SK-N-SH treated with all-trans-retinoic acid at 6 μM for 48 hours (cell line): ENCODE data around the gene CTF1.

Experiments used
- ATAC-seq: fragments of 200-7000 bp; cut with Tn5 transposase; 3 replicates; pipeline ENCODE4 v1.9.1; 2020; ENCODE audit warnings: mild to moderate bottlenecking, moderate library complexity
- ARNTL ChIP-seq: fragments of 450-650 bp; formaldehyde crosslinking; IDR thresholded peaks from 2 replicates; pipeline ENCODE4 v1.5.0; 2020; ENCODE audit warnings: low read depth, mild to moderate bottlenecking, moderate library complexity, borderline replicate concordance
- BACH2 ChIP-seq: fragments of 250-450 bp; sonication (Bioruptor Pico); IDR thresholded peaks from 2 replicates; pipeline ENCODE4 v1.9.0; 2021; ENCODE audit warnings: mild to moderate bottlenecking, borderline replicate concordance
- CSDC2 ChIP-seq: fragments of 250-450 bp; sonication (Bioruptor Pico); IDR thresholded peaks from 2 replicates; pipeline ENCODE4 v1.5.0; 2020; ENCODE audit warnings: mild to moderate bottlenecking, moderate library complexity
- ESRRG ChIP-seq: fragments of 250-450 bp; sonication (Bioruptor Pico); IDR thresholded peaks from 2 replicates; pipeline ENCODE4 v1.6.1; 2021; ENCODE audit warnings: mild to moderate bottlenecking
- GLIS3 ChIP-seq: fragments of 250-450 bp; sonication (Bioruptor Pico); IDR thresholded peaks from 2 replicates; pipeline ENCODE4 v1.5.0; 2020; ENCODE audit warnings: mild to moderate bottlenecking, moderate library complexity
- ISL1 ChIP-seq: fragments of 250-450 bp; sonication (Bioruptor Pico); IDR thresholded peaks from 2 replicates; pipeline ENCODE4 v2.1.2; 2022; ENCODE audit warnings: mild to moderate bottlenecking, moderate library complexity
- OSR1 ChIP-seq: fragments of 250-450 bp; sonication (Bioruptor Pico); IDR thresholded peaks from 2 replicates; pipeline ENCODE4 v1.8.0; 2022; ENCODE audit warnings: moderate library complexity, mild to moderate bottlenecking, inconsistent platforms
- PPARA ChIP-seq: fragments of 250-450 bp; sonication (Bioruptor Pico); IDR thresholded peaks from 2 replicates; pipeline ENCODE4 v1.5.0; 2020; ENCODE audit warnings: mild to moderate bottlenecking, borderline replicate concordance
- RARB ChIP-seq: fragments of 250-450 bp; sonication (Bioruptor Pico); IDR thresholded peaks from 2 replicates; pipeline ENCODE4 v1.8.0; 2021; ENCODE audit warnings: mild to moderate bottlenecking, moderate library complexity
- SNAI2 ChIP-seq: fragments of 250-450 bp; sonication (Bioruptor Pico); IDR thresholded peaks from 2 replicates; pipeline ENCODE4 v1.5.0; 2020; ENCODE audit warnings: mild to moderate bottlenecking, moderate library complexity
- TCF4 ChIP-seq: fragments of 250-450 bp; sonication (Bioruptor Pico); IDR thresholded peaks from 2 replicates; pipeline ENCODE4 v1.8.0; 2021; ENCODE audit warnings: mild to moderate bottlenecking, moderate library complexity, borderline replicate concordance
- TOX ChIP-seq: fragments of 250-450 bp; sonication (Bioruptor Pico); IDR thresholded peaks from 2 replicates; pipeline ENCODE4 v1.8.0; 2021; ENCODE audit warnings: mild to moderate bottlenecking, moderate library complexity, borderline replicate concordance
- ZC3H10 ChIP-seq: fragments of 250-450 bp; sonication (Bioruptor Pico); IDR thresholded peaks from 2 replicates; pipeline ENCODE4 v1.5.1; 2021; ENCODE audit warnings: mild to moderate bottlenecking, moderate library complexity
- ZFP3 ChIP-seq: fragments of 250-450 bp; sonication (Bioruptor Pico); IDR thresholded peaks from 2 replicates; pipeline ENCODE4 v1.5.0; 2020; ENCODE audit warnings: mild to moderate bottlenecking, moderate library complexity
- ZFP30 ChIP-seq: fragments of 450-650 bp; formaldehyde crosslinking; IDR thresholded peaks from 2 replicates; pipeline ENCODE4 v1.5.0; 2022; ENCODE audit warnings: mild to moderate bottlenecking, moderate library complexity
- ZNF565 ChIP-seq: fragments of 450-650 bp; formaldehyde crosslinking; conservative IDR thresholded peaks from 2 replicates; pipeline ENCODE4 v1.5.0; 2020; ENCODE audit warnings: low read depth, mild to moderate bottlenecking, moderate library complexity
- ZNF70 ChIP-seq: fragments of 450-650 bp; formaldehyde crosslinking; IDR thresholded peaks from 2 replicates; pipeline ENCODE4 v1.5.0; 2020; ENCODE audit warnings: mild to moderate bottlenecking, moderate library complexity
- ZNF8 ChIP-seq: fragments of 450-650 bp; formaldehyde crosslinking; IDR thresholded peaks from 2 replicates; pipeline ENCODE4 v1.5.0; 2020; ENCODE audit warnings: mild to moderate bottlenecking, moderate library complexity
- TF ChIP-seq, protein P1 (sequence below): fragments of 250-450 bp; sonication (Bioruptor Pico); IDR thresholded peaks from 2 replicates; pipeline ENCODE4 v1.5.0; 2020; ENCODE audit warnings: mild to moderate bottlenecking, moderate library complexity
- TF ChIP-seq, protein P2 (sequence below): fragments of 250-450 bp; sonication (Bioruptor Pico); IDR thresholded peaks from 2 replicates; pipeline ENCODE4 v1.5.1; 2021; ENCODE audit warnings: mild to moderate bottlenecking, moderate library complexity
- TF ChIP-seq, protein P3 (sequence below): fragments of 250-450 bp; sonication (Bioruptor Pico); IDR thresholded peaks from 2 replicates; pipeline ENCODE4 v1.8.0; 2020; ENCODE audit warnings: mild to moderate bottlenecking, moderate library complexity, borderline replicate concordance
- TF ChIP-seq, protein P4 (sequence below): fragments of 250-450 bp; sonication (Bioruptor Pico); IDR thresholded peaks from 2 replicates; pipeline ENCODE4 v1.5.1; 2020; ENCODE audit warnings: low read depth, mild to moderate bottlenecking, moderate library complexity
- TF ChIP-seq, protein P5 (sequence below): fragments of 250-450 bp; sonication (Bioruptor Pico); IDR thresholded peaks from 2 replicates; pipeline ENCODE4 v1.8.0; 2021; ENCODE audit warnings: low read depth, mild to moderate bottlenecking, moderate library complexity, borderline replicate concordance

CTF1 gene

DNA sequence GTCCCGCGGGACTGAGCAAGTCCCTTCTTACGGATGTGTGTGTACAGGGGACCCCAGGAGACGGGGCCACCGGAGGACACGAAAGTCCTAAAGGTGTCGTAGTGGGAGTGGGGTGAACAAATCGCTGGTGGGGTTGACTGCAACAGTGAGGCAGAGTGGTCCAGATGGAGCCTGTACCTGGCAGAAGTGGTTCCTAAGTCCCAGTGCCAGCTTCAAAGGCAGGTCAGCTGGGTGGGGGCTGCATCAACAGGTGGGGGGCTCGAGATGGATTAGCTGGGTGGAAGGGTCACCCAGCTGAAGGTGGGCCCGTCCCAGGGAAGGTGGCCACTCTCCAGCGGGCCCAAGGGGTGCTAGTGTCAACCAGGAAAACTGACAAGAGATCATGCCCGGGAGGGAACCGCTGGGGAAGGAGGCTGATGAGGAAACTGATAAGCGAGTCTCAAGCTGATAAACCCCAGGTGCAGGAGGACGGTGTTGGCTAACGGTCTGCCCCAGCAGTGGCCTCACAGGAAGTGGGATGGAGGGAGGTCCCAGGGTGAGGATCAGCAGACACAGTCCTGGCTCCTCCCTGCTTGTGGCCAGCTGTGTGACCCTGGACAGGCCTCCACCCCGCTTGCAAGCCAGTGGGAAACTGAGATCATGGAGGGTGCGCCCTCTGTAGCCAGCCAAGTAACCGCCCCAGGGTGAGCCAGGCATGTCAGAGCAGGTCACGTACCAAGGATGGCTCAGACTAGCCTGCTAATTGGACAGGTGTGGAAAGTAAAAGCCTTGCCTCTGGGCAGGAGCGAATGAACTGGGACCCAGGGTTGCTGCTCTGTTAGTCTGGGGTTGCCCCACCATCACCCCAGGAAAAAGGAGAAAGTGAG, 53.5 kb downstream of the CTF1 start:
- peak; percentile 48 for ATAC-seq
- TF ChIP-seq ZC3H10 (no peak), SNAI2 (CRISPR knock-in tag) (no peak), ZNF70 (CRISPR knock-in tag) (0 out of 2 replicates have a peak, but pooled peaks have one; percentile 40), ISL1 (CRISPR knock-in tag) (no peak), ZFP30 (CRISPR knock-in tag) (no peak), ARNTL (CRISPR knock-in tag) (no peak), OSR1 (CRISPR knock-in tag) (no peak), ZNF565 (CRISPR knock-in tag) (no peak), CSDC2 (no peak), ZNF8 (CRISPR knock-in tag) (no peak), GLIS3 (CRISPR knock-in tag) (0 out of 2 replicates have a peak, but pooled peaks have one; percentile 43), RARB (CRISPR knock-in tag) (no peak), TOX (CRISPR knock-in tag) (no peak), ESRRG (CRISPR knock-in tag) (no peak), TCF4 (CRISPR knock-in tag) (no peak), BACH2 (no peak), PPARA (CRISPR knock-in tag) (no peak), ZFP3 (CRISPR knock-in tag) (no peak)
- TF ChIP-seq, protein P1, sequence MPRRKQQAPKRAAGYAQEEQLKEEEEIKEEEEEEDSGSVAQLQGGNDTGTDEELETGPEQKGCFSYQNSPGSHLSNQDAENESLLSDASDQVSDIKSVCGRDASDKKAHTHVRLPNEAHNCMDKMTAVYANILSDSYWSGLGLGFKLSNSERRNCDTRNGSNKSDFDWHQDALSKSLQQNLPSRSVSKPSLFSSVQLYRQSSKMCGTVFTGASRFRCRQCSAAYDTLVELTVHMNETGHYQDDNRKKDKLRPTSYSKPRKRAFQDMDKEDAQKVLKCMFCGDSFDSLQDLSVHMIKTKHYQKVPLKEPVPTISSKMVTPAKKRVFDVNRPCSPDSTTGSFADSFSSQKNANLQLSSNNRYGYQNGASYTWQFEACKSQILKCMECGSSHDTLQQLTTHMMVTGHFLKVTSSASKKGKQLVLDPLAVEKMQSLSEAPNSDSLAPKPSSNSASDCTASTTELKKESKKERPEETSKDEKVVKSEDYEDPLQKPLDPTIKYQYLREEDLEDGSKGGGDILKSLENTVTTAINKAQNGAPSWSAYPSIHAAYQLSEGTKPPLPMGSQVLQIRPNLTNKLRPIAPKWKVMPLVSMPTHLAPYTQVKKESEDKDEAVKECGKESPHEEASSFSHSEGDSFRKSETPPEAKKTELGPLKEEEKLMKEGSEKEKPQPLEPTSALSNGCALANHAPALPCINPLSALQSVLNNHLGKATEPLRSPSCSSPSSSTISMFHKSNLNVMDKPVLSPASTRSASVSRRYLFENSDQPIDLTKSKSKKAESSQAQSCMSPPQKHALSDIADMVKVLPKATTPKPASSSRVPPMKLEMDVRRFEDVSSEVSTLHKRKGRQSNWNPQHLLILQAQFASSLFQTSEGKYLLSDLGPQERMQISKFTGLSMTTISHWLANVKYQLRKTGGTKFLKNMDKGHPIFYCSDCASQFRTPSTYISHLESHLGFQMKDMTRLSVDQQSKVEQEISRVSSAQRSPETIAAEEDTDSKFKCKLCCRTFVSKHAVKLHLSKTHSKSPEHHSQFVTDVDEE: 0 out of 2 replicates have a peak, but pooled peaks have one; percentile 21
- TF ChIP-seq, protein P2, sequence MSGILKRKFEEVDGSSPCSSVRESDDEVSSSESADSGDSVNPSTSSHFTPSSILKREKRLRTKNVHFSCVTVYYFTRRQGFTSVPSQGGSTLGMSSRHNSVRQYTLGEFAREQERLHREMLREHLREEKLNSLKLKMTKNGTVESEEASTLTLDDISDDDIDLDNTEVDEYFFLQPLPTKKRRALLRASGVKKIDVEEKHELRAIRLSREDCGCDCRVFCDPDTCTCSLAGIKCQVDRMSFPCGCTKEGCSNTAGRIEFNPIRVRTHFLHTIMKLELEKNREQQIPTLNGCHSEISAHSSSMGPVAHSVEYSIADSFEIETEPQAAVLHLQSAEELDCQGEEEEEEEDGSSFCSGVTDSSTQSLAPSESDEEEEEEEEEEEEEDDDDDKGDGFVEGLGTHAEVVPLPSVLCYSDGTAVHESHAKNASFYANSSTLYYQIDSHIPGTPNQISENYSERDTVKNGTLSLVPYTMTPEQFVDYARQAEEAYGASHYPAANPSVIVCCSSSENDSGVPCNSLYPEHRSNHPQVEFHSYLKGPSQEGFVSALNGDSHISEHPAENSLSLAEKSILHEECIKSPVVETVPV (CRISPR knock-in tag): no peak
- TF ChIP-seq, protein P3, sequence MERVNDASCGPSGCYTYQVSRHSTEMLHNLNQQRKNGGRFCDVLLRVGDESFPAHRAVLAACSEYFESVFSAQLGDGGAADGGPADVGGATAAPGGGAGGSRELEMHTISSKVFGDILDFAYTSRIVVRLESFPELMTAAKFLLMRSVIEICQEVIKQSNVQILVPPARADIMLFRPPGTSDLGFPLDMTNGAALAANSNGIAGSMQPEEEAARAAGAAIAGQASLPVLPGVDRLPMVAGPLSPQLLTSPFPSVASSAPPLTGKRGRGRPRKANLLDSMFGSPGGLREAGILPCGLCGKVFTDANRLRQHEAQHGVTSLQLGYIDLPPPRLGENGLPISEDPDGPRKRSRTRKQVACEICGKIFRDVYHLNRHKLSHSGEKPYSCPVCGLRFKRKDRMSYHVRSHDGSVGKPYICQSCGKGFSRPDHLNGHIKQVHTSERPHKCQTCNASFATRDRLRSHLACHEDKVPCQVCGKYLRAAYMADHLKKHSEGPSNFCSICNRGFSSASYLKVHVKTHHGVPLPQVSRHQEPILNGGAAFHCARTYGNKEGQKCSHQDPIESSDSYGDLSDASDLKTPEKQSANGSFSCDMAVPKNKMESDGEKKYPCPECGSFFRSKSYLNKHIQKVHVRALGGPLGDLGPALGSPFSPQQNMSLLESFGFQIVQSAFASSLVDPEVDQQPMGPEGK: no peak
- TF ChIP-seq, protein P4, sequence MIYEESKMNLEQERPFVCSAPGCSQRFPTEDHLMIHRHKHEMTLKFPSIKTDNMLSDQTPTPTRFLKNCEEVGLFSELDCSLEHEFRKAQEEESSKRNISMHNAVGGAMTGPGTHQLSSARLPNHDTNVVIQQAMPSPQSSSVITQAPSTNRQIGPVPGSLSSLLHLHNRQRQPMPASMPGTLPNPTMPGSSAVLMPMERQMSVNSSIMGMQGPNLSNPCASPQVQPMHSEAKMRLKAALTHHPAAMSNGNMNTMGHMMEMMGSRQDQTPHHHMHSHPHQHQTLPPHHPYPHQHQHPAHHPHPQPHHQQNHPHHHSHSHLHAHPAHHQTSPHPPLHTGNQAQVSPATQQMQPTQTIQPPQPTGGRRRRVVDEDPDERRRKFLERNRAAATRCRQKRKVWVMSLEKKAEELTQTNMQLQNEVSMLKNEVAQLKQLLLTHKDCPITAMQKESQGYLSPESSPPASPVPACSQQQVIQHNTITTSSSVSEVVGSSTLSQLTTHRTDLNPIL: no peak
- TF ChIP-seq, protein P5, sequence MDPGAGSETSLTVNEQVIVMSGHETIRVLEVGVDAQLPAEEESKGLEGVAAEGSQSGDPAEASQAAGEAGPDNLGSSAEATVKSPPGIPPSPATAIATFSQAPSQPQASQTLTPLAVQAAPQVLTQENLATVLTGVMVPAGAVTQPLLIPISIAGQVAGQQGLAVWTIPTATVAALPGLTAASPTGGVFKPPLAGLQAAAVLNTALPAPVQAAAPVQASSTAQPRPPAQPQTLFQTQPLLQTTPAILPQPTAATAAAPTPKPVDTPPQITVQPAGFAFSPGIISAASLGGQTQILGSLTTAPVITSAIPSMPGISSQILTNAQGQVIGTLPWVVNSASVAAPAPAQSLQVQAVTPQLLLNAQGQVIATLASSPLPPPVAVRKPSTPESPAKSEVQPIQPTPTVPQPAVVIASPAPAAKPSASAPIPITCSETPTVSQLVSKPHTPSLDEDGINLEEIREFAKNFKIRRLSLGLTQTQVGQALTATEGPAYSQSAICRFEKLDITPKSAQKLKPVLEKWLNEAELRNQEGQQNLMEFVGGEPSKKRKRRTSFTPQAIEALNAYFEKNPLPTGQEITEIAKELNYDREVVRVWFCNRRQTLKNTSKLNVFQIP (CRISPR knock-in tag): no peak

DNA sequence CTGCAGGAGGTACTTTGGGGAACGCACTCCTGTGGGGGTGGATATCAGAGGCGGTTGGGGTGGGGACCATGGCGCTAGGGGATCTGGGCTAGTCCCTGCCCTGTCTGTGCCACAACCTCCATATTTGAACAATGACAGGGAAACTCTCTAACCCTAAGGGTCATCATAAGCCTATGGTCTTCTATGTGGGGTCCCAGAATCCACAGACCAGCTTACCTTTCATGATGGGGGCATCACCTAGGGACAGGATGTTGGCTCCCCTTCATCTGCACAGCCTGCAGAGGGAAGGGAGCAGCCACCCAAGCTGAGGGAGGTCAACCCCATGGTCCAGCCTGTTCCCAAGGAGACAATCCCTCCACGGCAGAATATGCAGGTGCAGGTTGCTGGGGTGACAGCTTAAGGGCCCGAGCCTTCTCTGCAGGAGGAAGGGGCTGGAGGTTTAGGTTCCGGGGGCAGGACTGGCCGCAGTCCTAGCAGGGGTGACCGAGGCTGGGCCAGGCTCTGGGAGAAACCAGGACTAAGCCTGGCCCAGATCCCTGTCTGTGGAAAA, 54.2 kb downstream of the CTF1 start:
- ATAC-seq: no peak
- TF ChIP-seq ARNTL (CRISPR knock-in tag): no peak
- no peak for TF ChIP-seq ZNF8 (CRISPR knock-in tag)
- TF ChIP-seq, protein P4: no peak
- TF ChIP-seq, protein P2 (CRISPR knock-in tag): no peak
- no peak for TF ChIP-seq PPARA (CRISPR knock-in tag)
- no peak for TF ChIP-seq ZNF565 (CRISPR knock-in tag)
- TF ChIP-seq BACH2: no peak
- no peak for TF ChIP-seq OSR1 (CRISPR knock-in tag)
- no peak for TF ChIP-seq ZFP30 (CRISPR knock-in tag)
- TF ChIP-seq, protein P1: no peak
- TF ChIP-seq SNAI2 (CRISPR knock-in tag): no peak
- TF ChIP-seq RARB (CRISPR knock-in tag): no peak
